ENCODE data around the gene CTSZ.

- TF ChIP-seq ESRRA (IDR thresholded peaks at IDR 0.05; ENCODE audit: borderline replicate concordance, low read length) (no peak), CHD2 (IDR thresholded peaks at IDR 0.05; ENCODE audit: low read length, partially characterized antibody) (no peak), NPAS2 (CRISPR knock-in tag; IDR thresholded peaks at IDR 0.05; ENCODE audit: borderline replicate concordance) (no peak)
- TF ChIP-seq, protein P1, sequence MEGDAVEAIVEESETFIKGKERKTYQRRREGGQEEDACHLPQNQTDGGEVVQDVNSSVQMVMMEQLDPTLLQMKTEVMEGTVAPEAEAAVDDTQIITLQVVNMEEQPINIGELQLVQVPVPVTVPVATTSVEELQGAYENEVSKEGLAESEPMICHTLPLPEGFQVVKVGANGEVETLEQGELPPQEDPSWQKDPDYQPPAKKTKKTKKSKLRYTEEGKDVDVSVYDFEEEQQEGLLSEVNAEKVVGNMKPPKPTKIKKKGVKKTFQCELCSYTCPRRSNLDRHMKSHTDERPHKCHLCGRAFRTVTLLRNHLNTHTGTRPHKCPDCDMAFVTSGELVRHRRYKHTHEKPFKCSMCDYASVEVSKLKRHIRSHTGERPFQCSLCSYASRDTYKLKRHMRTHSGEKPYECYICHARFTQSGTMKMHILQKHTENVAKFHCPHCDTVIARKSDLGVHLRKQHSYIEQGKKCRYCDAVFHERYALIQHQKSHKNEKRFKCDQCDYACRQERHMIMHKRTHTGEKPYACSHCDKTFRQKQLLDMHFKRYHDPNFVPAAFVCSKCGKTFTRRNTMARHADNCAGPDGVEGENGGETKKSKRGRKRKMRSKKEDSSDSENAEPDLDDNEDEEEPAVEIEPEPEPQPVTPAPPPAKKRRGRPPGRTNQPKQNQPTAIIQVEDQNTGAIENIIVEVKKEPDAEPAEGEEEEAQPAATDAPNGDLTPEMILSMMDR (IDR thresholded peaks at IDR 0.05): no peak
These were observed 36.6 kb upstream of the CTSZ start for GRCh38 chr20:59043698-59044097.
